CD14-positive monocyte (primary cell): ENCODE results near the gene TBC1D5. TPM values are rescaled to one million over a fixed set of nuclear protein-coding genes. Genes with fewer than 3 reads are reported as not detected.

Experiments
- DNase-seq, 3 donors: peaks; one replicate each; pipeline ENCODE4 v3.0.0-alpha.2; 2011 to 2022
- H2AFZ ChIP-seq: 2 replicates; pipeline ENCODE4 v1.6.0; 2012; ENCODE audit warnings: mild to moderate bottlenecking, low read depth, low read length, inconsistent platforms; ENCODE audit not compliant: insufficient read depth, poor library complexity, severe bottlenecking
- H3K27ac ChIP-seq, 2 donors: 1 replicate in 1 of 2; 2 replicates in 1 of 2; pipeline ENCODE4 v1.5.1; 2012 to 2013; ENCODE audit warnings: low read length in 2 of 2, control low read depth in 1 of 2, inconsistent platforms in 1 of 2, low read depth in 1 of 2, mild to moderate bottlenecking in 1 of 2
- H3K27me3 ChIP-seq, 2 donors: one replicate each; pipeline versions ENCODE4 v1.6.0 to v1.6.1; 2011 to 2013; ENCODE audit warnings: low read length in 2 of 2; ENCODE audit not compliant: control insufficient read depth in 2 of 2, insufficient read depth in 2 of 2
- H3K36me3 ChIP-seq, 2 donors: replicated peaks in 1 of 2; 1 replicate in 1 of 2; 2 replicates in 1 of 2; pipeline versions ENCODE4 v1.5.1 to v1.6.1; 2012 to 2013; ENCODE audit warnings: low read length in 2 of 2, control low read depth in 1 of 2, inconsistent platforms in 1 of 2, mild to moderate bottlenecking in 1 of 2; ENCODE audit not compliant: insufficient read depth in 2 of 2, control insufficient read depth in 1 of 2
- H3K4me1 ChIP-seq, 2 donors: 1 replicate in 1 of 2; 2 replicates in 1 of 2; pipeline versions ENCODE4 v1.5.1 to v1.6.1; 2012 to 2013; ENCODE audit warnings: low read length in 2 of 2, control low read depth in 1 of 2, inconsistent platforms in 1 of 2, mild to moderate bottlenecking in 1 of 2, moderate library complexity in 1 of 2; ENCODE audit not compliant: insufficient read depth in 2 of 2, control insufficient read depth in 1 of 2
- H3K4me2 ChIP-seq: replicated peaks from 2 replicates; pipeline ENCODE3; 2012; ENCODE audit warnings: low read length, moderate library complexity, mild to moderate bottlenecking; ENCODE audit not compliant: poor library complexity, severe bottlenecking; ENCODE audit errors: extremely low read depth
- H3K4me3 ChIP-seq, 3 experiments: fragments of 200-600 bp in 1 of 3; sonication (generic) in 1 of 3; replicated peaks in 1 of 3; 1 replicate in 2 of 3; 2 replicates in 1 of 3; pipeline ENCODE4 v1.5.1; 2011 to 2013; ENCODE audit warnings: low read length in 3 of 3, mild to moderate bottlenecking in 3 of 3, control low read depth in 2 of 3, low read depth in 2 of 3, inconsistent platforms in 1 of 3, moderate library complexity in 1 of 3
- H3K79me2 ChIP-seq: 2 replicates; pipeline ENCODE4 v1.6.0; 2012; ENCODE audit warnings: mild to moderate bottlenecking, control low read depth, inconsistent platforms, low read length, moderate library complexity; ENCODE audit not compliant: insufficient read depth
- H3K9ac ChIP-seq: 2 replicates; pipeline ENCODE4 v1.6.0; 2017; ENCODE audit warnings: low read length, mild to moderate bottlenecking; ENCODE audit not compliant: insufficient read depth, poor library complexity, severe bottlenecking
- H3K9me3 ChIP-seq, 2 donors: replicated peaks in 1 of 2; 1 replicate in 1 of 2; 2 replicates in 1 of 2; pipeline versions ENCODE4 v1.5.1 to v1.6.1; 2012 to 2013; ENCODE audit warnings: low read length in 2 of 2, control low read depth in 1 of 2; ENCODE audit not compliant: control insufficient read depth in 1 of 2, insufficient read depth in 1 of 2
- H4K20me1 ChIP-seq: 2 replicates; pipeline ENCODE4 v1.6.0; 2012; ENCODE audit warnings: mild to moderate bottlenecking, low read length, control low read depth, moderate library complexity; ENCODE audit not compliant: insufficient read depth
- H3K27ac Mint-ChIP-seq, 7 donors: one replicate each; pipeline ENCODE4 v1.8.0; 2020; ENCODE audit warnings: mild to moderate bottlenecking in 7 of 7, mixed read lengths in 7 of 7, moderate library complexity in 6 of 7, inconsistent platforms in 2 of 7
- H3K27me3 Mint-ChIP-seq, 3 donors: one replicate each; pipeline ENCODE4 v1.8.0; 2021 to 2022; ENCODE audit warnings: low read depth in 3 of 3, mild to moderate bottlenecking in 3 of 3, mixed read lengths in 3 of 3, moderate library complexity in 3 of 3, inconsistent platforms in 1 of 3
- H3K36me3 Mint-ChIP-seq, 2 donors: one replicate each; pipeline ENCODE4 v1.8.0; 2020; ENCODE audit warnings: mixed read lengths in 2 of 2, inconsistent platforms in 1 of 2, mild to moderate bottlenecking in 1 of 2
- H3K4me1 Mint-ChIP-seq: one replicate; pipeline ENCODE4 v1.8.0; 2020; ENCODE audit warnings: mild to moderate bottlenecking, mixed read lengths
- H3K4me3 Mint-ChIP-seq, 2 donors: one replicate each; pipeline ENCODE4 v1.8.0; 2020; ENCODE audit warnings: mild to moderate bottlenecking in 2 of 2, mixed read lengths in 2 of 2, moderate library complexity in 1 of 2
- H3K9me3 Mint-ChIP-seq, 7 donors: one replicate each; pipeline ENCODE4 v1.8.0; 2020 to 2022; ENCODE audit warnings: mixed read lengths in 7 of 7, mild to moderate bottlenecking in 6 of 7, moderate library complexity in 6 of 7, inconsistent platforms in 2 of 7
- WGBS: methylation state at CpG from one replicate; pipeline ENCODE4 v1.1.5; 2013; ENCODE audit warnings: missing lambda C conversion rate; ENCODE audit not compliant: insufficient coverage; 5-methylcytosine and 5-hydroxymethylcytosine counted together
- intact Hi-C, 2 donors: fragments of 100-400 bp; cut with micrococcal nuclease; formaldehyde crosslinking; loops; one replicate each; pipeline versions ENCODE4 v1.15.0 to v1.15.1; 2023
- polyA plus RNA-seq, 3 donors: library from polyadenylated mRNA; depleted of rRNA in 1 of 3; unstranded in 2 of 3; stranded (reverse) in 1 of 3; fragments of 300-500 nt in 2 of 3; fragments of >200 nt in 1 of 3; fragmentation: Illumina TruSeq in 2 of 3; gene quantifications; 1 replicate in 2 of 3; 2 replicates in 1 of 3; pipeline ENCODE4 v1.2.3, GENCODE V29; 2012 to 2021
- TF ChIP-seq, protein P1 (sequence below): fragments of 200-600 bp; IDR thresholded peaks from one replicate; pipeline ENCODE4 v1.8.0; 2022; ENCODE audit warnings: antibody characterized with exemption, mild to moderate bottlenecking

Gene TBC1D5
- polyA plus RNA-seq, 3 donors = 17.6 to 35.3 (median 21.0) TPM

DNA sequence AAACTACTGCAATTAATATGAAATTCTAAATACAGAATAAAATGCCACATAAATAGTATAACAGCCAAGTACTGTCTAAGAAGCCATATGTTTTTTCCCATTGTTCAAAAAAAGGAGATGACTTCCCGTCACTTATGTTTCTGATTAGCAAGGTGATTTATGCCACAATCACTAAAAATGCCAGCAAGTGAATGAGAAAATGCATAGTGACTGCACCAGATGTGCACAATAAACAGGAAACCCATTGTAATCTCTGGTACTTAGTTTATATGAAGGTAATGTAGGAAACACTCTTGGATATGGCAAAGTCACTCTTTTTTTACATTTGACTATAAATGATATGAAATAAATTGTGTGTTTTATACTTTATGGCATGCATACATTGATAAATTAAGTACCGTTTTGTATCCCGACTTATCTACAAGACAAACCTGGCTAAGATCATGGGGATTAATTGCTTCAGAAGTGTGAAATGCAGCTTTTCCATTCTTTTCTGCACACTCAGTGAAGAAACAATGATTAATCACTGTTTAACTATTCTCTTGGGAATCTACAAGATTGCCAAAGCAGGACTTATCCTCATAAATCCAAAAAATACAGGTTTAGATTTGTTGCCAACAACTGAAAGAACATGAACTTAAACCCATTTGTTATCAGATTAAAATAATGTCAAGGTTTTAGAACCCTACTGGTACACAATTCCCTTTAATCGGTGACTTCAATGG is 164.5 kb downstream of the TBC1D5 start:
- no peak overlapping the region for H3K27ac ChIP-seq
- TF ChIP-seq, protein P1, sequence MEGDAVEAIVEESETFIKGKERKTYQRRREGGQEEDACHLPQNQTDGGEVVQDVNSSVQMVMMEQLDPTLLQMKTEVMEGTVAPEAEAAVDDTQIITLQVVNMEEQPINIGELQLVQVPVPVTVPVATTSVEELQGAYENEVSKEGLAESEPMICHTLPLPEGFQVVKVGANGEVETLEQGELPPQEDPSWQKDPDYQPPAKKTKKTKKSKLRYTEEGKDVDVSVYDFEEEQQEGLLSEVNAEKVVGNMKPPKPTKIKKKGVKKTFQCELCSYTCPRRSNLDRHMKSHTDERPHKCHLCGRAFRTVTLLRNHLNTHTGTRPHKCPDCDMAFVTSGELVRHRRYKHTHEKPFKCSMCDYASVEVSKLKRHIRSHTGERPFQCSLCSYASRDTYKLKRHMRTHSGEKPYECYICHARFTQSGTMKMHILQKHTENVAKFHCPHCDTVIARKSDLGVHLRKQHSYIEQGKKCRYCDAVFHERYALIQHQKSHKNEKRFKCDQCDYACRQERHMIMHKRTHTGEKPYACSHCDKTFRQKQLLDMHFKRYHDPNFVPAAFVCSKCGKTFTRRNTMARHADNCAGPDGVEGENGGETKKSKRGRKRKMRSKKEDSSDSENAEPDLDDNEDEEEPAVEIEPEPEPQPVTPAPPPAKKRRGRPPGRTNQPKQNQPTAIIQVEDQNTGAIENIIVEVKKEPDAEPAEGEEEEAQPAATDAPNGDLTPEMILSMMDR = no peak
- peaks cover 0 to 7% of the 10 kb centered on the region in 2 donors for H3K36me3 Mint-ChIP-seq
- H3K36me3 ChIP-seq = no peaks in the 10 kb centered on the region
- no peak overlapping the region for H3K27ac Mint-ChIP-seq
- H3K9me3 ChIP-seq = no peaks in the 10 kb centered on the region
- peaks cover 5% of the 10 kb centered on the region for H3K4me1 Mint-ChIP-seq
- no peak for DNase-seq
- H3K27me3 Mint-ChIP-seq = no peaks in the 10 kb centered on the region
- H3K79me2 ChIP-seq = no peaks in the 10 kb centered on the region
- no peak overlapping the region for H3K4me2 ChIP-seq
- H3K27me3 ChIP-seq = no peaks in the 10 kb centered on the region
- no CpG with 5 or more reads among the region's 4 CpGs for WGBS
- peaks cover 3 to 10% of the 10 kb centered on the region in 2 donors for H3K4me1 ChIP-seq
- H3K9me3 Mint-ChIP-seq = no peaks in the 10 kb centered on the region
- H3K9ac ChIP-seq = no peak overlapping the region
- H2AFZ ChIP-seq = no peak overlapping the region
- no peak overlapping the region for H3K4me3 ChIP-seq
- peaks cover 6% of the 10 kb centered on the region for H4K20me1 ChIP-seq
- H3K4me3 Mint-ChIP-seq = no peak overlapping the region
- intact Hi-C loops = no loop called here

DNA sequence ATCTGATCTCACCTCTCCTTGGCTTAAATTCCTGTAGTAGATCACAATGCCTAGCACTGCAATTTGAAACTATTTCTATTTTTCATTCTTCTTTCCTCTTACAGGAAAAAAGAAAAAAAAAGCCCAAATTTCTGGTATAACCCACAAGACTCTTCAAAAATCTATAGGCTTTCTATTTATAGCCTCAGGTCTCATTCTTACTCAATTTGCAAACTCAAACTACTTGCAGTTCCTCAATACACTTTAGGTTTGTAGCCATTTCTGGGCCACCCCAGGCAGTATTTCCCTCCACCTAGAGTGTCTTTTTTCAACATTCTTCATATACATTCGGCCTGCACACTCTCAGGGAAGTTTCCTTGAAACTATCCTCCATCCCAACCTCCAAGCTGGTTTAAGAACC is 169.0 kb downstream of the TBC1D5 start:
- Histone ChIP-seq H3K4me2 (no peak overlapping the region), H3K27ac (no peak overlapping the region), H2AFZ (no peak overlapping the region), H4K20me1 (peaks cover 9% of the 10 kb centered on the region), H3K4me1 (no peaks in the 10 kb centered on the region), H3K36me3 (no peaks in the 10 kb centered on the region), H3K27me3 (no peaks in the 10 kb centered on the region), H3K4me3 (no peak overlapping the region), H3K79me2 (no peaks in the 10 kb centered on the region), H3K9ac (no peak overlapping the region), H3K9me3 (no peaks in the 10 kb centered on the region)
- WGBS = no CpG with 5 or more reads among the region's 1 CpG
- intact Hi-C loops = no loop called here
- H3K27me3 Mint-ChIP-seq = no peaks in the 10 kb centered on the region
- no peak for DNase-seq
- peaks cover 0 to 3% of the 10 kb centered on the region in 2 donors for H3K36me3 Mint-ChIP-seq
- no peak overlapping the region for H3K27ac Mint-ChIP-seq
- TF ChIP-seq, protein P1 = no peak
- H3K4me1 Mint-ChIP-seq = peaks cover 5% of the 10 kb centered on the region
- no peak overlapping the region for H3K4me3 Mint-ChIP-seq
- H3K9me3 Mint-ChIP-seq = no peaks in the 10 kb centered on the region
